K562 (cell line): ENCODE results near the gene SERPIND1. TPM values are rescaled to one million over a fixed set of nuclear protein-coding genes. Genes with fewer than 3 reads are reported as not detected.

Source experiments
- BMI1 ChIP-seq: fragments of 150-350 bp; IDR thresholded peaks from 2 replicates; pipeline ENCODE4 v1.6.1; 2014; ENCODE audit warnings: low read length
- CUX1 ChIP-seq: fragments of 200-800 bp; sonication (Bioruptor generic); IDR thresholded peaks from 2 replicates; pipeline ENCODE4 v1.6.1; 2016; ENCODE audit warnings: missing genetic modification characterization, missing compliant biosample characterization
- HMG20B ChIP-seq: fragments of 250-450 bp; sonication (Bioruptor Pico); IDR thresholded peaks from 2 replicates; pipeline ENCODE4 v1.5.0; 2021; ENCODE audit warnings: mild to moderate bottlenecking
- MLLT1 ChIP-seq, 2 experiments: fragments of 450-650 bp; IDR thresholded peaks; 2 replicates each; pipeline ENCODE4 v1.6.1; 2016
- NCOA1 ChIP-seq: fragments of 450-650 bp; IDR thresholded peaks from 2 replicates; pipeline ENCODE4 v1.6.1; 2016; ENCODE audit warnings: low read depth
- PATZ1 ChIP-seq: fragments of 250-450 bp; sonication (Bioruptor Pico); IDR thresholded peaks from 2 replicates; pipeline ENCODE4 v1.5.0; 2020; ENCODE audit warnings: mild to moderate bottlenecking, borderline replicate concordance
- PHTF2 ChIP-seq: fragments of 250-450 bp; sonication (Bioruptor Pico); IDR thresholded peaks from 2 replicates; pipeline ENCODE4 v1.5.0; 2021; ENCODE audit warnings: mild to moderate bottlenecking
- RAD51 ChIP-seq: fragments of 450-650 bp; IDR thresholded peaks from 2 replicates; pipeline ENCODE4 v1.7.1; 2016; ENCODE audit warnings: low read depth, mild to moderate bottlenecking, borderline replicate concordance
- RBM22 ChIP-seq: fragments of 200-400 bp; formaldehyde crosslinking; IDR thresholded peaks from 2 replicates; pipeline ENCODE4 v1.6.1; 2018; ENCODE audit warnings: low read length, low read depth; ENCODE audit not compliant: poor library complexity, severe bottlenecking
- SIRT6 ChIP-seq: IDR thresholded peaks from one replicate; pipeline ENCODE4 v1.6.1; 2012; ENCODE audit warnings: low read depth, mild to moderate bottlenecking, control low read depth, inconsistent platforms, low read length, moderate library complexity
- SMARCA4 ChIP-seq: fragments of 450-650 bp; IDR thresholded peaks from 2 replicates; pipeline ENCODE4 v1.6.1; 2016
- SMC3 ChIP-seq: conservative IDR thresholded peaks from 2 replicates; pipeline ENCODE4 v1.6.1; 2011; ENCODE audit warnings: low read depth, low read length, improper control_type of control experiment; ENCODE audit not compliant: insufficient read depth
- STAG1 ChIP-seq: sonication (generic); formaldehyde crosslinking; IDR thresholded peaks from 2 replicates; pipeline ENCODE4 v1.5.0; 2020; ENCODE audit warnings: missing genetic modification reagents, borderline replicate concordance
- TAF7 ChIP-seq: fragments of 450-650 bp; IDR thresholded peaks from 2 replicates; pipeline ENCODE4 v1.6.1; 2016; ENCODE audit warnings: missing genetic modification characterization, missing compliant biosample characterization
- ZEB2 ChIP-seq: fragments of 450-650 bp; IDR thresholded peaks from 2 replicates; pipeline ENCODE4 v1.6.1; 2016
- ZNF124 ChIP-seq: sonication (generic); formaldehyde crosslinking; IDR thresholded peaks from 2 replicates; pipeline ENCODE4 v1.8.1; 2022; ENCODE audit warnings: missing genetic modification reagents
- ZNF436 ChIP-seq: fragments of 250-450, 450-650 bp; sonication (Bioruptor Pico); formaldehyde crosslinking; IDR thresholded peaks from 2 replicates; pipeline ENCODE4 v1.7.0; 2020; ENCODE audit warnings: mild to moderate bottlenecking
- ZNF551 ChIP-seq: fragments of 250-450 bp; sonication (Bioruptor Pico); IDR thresholded peaks from 2 replicates; pipeline ENCODE4 v1.5.0; 2021; ENCODE audit warnings: mild to moderate bottlenecking, moderate library complexity
- polyA plus RNA-seq, 8 experiments: library from polyadenylated mRNA; depleted of rRNA in 4 of 8; stranded (reverse) in 5 of 8; unstranded in 3 of 8; fragments of >200 nt; fragmentation: Nextera tagmentation in 2 of 8; fragmentation: Illumina TruSeq in 1 of 8; extraction: Ambion mirVana in 2 of 8; extraction: Trizol in 1 of 8; gene quantifications; 2 replicates each; pipeline versions ENCODE4 v1.2.1 to v1.2.3, GENCODE V29; 2011 to 2014; ENCODE audit warnings: inconsistent platforms in 1 of 8, missing spikeins in 1 of 8
- total RNA-seq, 7 experiments: library from RNA; depleted of rRNA in 6 of 7; stranded (reverse); fragments of >200 nt in 6 of 7; fragmentation: Illumina TruSeq in 2 of 7; extraction: Trizol in 2 of 7; gene quantifications; 2 replicates each; pipeline versions ENCODE4 v1.2.1 to v1.2.3, GENCODE V29; 2011 to 2021; ENCODE audit warnings: low replicate concordance in 1 of 7

Gene SERPIND1
- total and polyA plus RNA-seq, 9 of the 15 experiments (the other 6 are each of a cell fraction or from before 2014, with no cell fraction given), result 0.04 to 0.11 (median 0.09) TPM; not detected in 6

GRCh38 chr22:20752104-20752741, 21.7 kb upstream of the SERPIND1 start (continued):
- no peak for TF ChIP-seq CUX1
- no peak for TF ChIP-seq BMI1
- no peak for TF ChIP-seq SMC3
- no peak for TF ChIP-seq TAF7 (tag)
- peak; percentile 48 for TF ChIP-seq RBM22
- no peak for TF ChIP-seq HMG20B
- TF ChIP-seq NCOA1, result no peak
- TF ChIP-seq PHTF2 (CRISPR knock-in tag), result no peak
- TF ChIP-seq SMARCA4, result no peak
- TF ChIP-seq ZNF436 (CRISPR knock-in tag), result no peak
- no peak for TF ChIP-seq PATZ1
- TF ChIP-seq RAD51, result no peak
- no peak for TF ChIP-seq MLLT1 (IDR thresholded peaks at IDR 0.05)
- TF ChIP-seq ZEB2, result no peak
- TF ChIP-seq STAG1 (CRISPR knock-in tag), result 0 out of 2 replicates have a peak, but pooled peaks have one; percentile 20
- 0 out of 2 replicates have a peak, but pooled peaks have one; percentile 43 for TF ChIP-seq ZNF124 (CRISPR knock-in tag)
- no peak for TF ChIP-seq ZNF551
- TF ChIP-seq SIRT6, result no peak
